ENCODE data around the gene ENGASE. TPM values are rescaled to one million over a fixed set of nuclear protein-coding genes. Genes with fewer than 3 reads are reported as not detected.

The ENGASE gene
- total RNA-seq, 2 experiments from 2014 or later: 41.3 to 41.8 TPM

DNA sequence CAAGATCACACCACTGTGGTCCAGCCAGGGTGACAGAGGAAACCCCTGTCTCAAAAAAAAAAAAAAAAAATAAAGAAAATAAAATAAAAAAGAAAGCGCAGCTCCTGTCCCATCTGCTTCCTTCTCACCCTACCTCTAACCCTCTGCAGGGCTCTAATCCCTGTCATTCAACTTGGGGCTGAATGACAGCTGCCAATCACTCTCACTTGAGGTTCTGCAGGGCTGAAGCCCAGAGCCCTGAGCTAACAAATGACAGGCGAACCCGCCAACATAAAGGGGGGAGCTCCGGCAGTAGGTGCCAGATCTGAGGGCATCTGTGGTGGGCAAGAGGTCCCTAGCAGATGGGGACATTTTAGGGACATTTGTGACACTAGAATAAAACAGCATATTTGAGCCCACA is 44.3 kb downstream of the ENGASE start:
- no peak for TF ChIP-seq CTCF (IDR thresholded peaks at IDR 0.05)
- no peaks in the 10 kb centered on the region for H3K36me3 Mint-ChIP-seq (ENCODE audit: low read depth)
- no peak overlapping the region for H3K27ac Mint-ChIP-seq
- H3K27me3 Mint-ChIP-seq: no peaks in the 10 kb centered on the region
- no peaks in the 10 kb centered on the region for H3K9me3 Mint-ChIP-seq
- no peak for DNase-seq
- CTCF ChIA-PET: no interaction called here
- H3K4me3 Mint-ChIP-seq: no peak overlapping the region
- H3K4me1 Mint-ChIP-seq (ENCODE audit: low read depth): no peaks in the 10 kb centered on the region
- POLR2A ChIA-PET: interaction anchor here (0.6 to 0.8 kb wide), 2 partner anchors 21 to 720 kb away, joined by 3 read pairs; partner anchors contain the start of gene CBX4
- no peak for ATAC-seq
- intact Hi-C loops (cut with micrococcal nuclease): no loop called here

DNA sequence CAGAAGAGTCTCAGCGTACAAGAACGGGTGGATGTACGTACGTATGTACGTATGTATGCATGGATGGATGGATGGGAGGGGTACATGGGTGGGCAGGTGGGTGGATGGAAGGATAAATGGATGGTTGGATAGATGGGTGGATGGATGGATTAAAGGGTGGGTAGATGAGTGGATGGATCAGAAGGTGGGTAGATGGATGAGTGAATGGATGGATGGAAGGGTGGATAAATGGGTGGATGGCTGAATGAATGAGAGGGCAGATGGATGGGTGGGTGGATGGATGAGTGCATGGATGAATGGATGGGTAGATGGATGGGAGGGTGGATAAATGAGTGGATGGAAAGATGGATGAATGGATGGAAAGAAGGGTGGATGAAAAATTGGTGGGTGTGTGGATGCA is 45.6 kb downstream of the ENGASE start:
- POLR2A ChIA-PET: no interaction called here
- Mint-ChIP-seq H3K36me3 (ENCODE audit: low read depth) (no peaks in the 10 kb centered on the region), H3K4me3 (no peak overlapping the region), H3K4me1 (ENCODE audit: low read depth) (no peaks in the 10 kb centered on the region), H3K27me3 (no peaks in the 10 kb centered on the region), H3K9me3 (no peaks in the 10 kb centered on the region), H3K27ac (no peak overlapping the region)
- intact Hi-C loops (cut with micrococcal nuclease): no loop called here
- TF ChIP-seq CTCF (IDR thresholded peaks at IDR 0.05): no peak
- CTCF ChIA-PET: no interaction called here
- no peak for ATAC-seq
- no peak for DNase-seq

DNA sequence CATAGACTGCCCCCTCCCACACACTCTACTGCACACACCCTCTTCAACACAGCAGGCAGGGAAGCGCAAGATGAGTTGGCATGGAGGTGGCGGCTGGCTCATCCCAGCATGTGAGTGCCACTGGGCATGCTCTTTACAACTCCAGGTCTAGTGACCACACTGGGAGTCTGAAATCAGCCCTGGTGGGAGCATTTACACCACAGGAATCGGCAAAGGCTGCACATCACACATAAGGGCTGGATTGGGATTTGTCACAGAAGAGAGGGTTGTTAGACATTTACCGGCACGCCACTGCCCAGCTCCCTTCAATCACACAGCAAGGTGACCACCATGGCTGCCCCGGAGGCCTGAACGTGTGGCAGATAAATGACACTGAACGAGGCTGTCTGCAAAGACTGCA is 49.4 kb downstream of the ENGASE start:
- intact Hi-C loops (cut with micrococcal nuclease): no loop called here
- ATAC-seq: no peak
- H3K4me3 Mint-ChIP-seq: no peak overlapping the region
- POLR2A ChIA-PET: no interaction called here
- H3K36me3 Mint-ChIP-seq (ENCODE audit: low read depth): no peaks in the 10 kb centered on the region
- CTCF ChIA-PET: no interaction called here
- TF ChIP-seq CTCF (IDR thresholded peaks at IDR 0.05): no peak
- H3K27me3 Mint-ChIP-seq: no peaks in the 10 kb centered on the region
- no peak for DNase-seq
- no peak overlapping the region for H3K27ac Mint-ChIP-seq
- H3K9me3 Mint-ChIP-seq: no peaks in the 10 kb centered on the region
- H3K4me1 Mint-ChIP-seq (ENCODE audit: low read depth): no peaks in the 10 kb centered on the region

DNA sequence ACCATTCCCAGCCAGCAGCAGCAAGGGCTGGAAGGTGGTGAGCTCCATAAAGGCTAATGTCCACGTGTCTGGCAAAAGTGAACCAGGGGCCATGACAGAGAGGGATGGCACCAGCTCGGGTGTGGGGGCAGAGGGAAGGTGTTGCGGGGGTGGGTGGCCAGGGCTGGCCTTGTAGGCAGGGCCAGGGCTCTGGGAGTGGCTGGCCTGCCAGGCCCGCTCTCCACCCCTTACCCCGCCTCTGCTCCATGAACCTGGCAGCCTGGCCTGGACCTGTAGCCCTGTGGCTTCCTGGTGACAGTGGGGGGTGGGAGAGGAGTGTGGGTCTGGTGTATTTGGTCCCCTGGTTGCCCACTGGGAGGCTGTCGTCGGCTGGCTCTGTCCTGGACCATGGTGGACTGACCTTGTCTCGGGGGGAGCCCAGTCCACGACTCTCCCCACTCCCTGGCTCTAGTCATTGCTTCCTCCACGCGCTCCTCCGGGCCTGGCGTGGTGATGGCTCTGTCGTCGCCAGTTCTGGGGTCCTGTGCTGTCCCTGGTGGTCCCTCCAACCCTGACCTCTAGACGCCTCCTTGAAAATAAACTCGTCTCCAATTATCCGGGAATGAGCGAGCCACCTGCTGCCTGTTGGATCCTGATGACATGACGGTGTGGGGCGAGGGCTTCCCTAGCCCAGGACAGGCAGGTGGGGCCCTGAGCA is 50.0 kb downstream of the ENGASE start:
- Mint-ChIP-seq H3K4me1 (ENCODE audit: low read depth) (no peaks in the 10 kb centered on the region), H3K9me3 (no peaks in the 10 kb centered on the region), H3K4me3 (no peak overlapping the region), H3K27me3 (no peaks in the 10 kb centered on the region), H3K36me3 (ENCODE audit: low read depth) (no peaks in the 10 kb centered on the region), H3K27ac (no peak overlapping the region)
- ATAC-seq (no peak), DNase-seq (no peak)
- POLR2A ChIA-PET: no interaction called here
- no peak for TF ChIP-seq CTCF (IDR thresholded peaks at IDR 0.05)
- CTCF ChIA-PET: no interaction called here
- intact Hi-C loops (cut with micrococcal nuclease): no loop called here

GRCh38 chr17:79125503-79125902 is 50.9 kb downstream of the ENGASE start:
- CTCF ChIA-PET: no interaction called here

More at GRCh38 chr17:79125503-79125902, 50.9 kb downstream of the ENGASE start:
- H3K4me3 Mint-ChIP-seq: no peak overlapping the region
- no peak for TF ChIP-seq CTCF (IDR thresholded peaks at IDR 0.05)
- POLR2A ChIA-PET: no interaction called here
- no peaks in the 10 kb centered on the region for H3K36me3 Mint-ChIP-seq (ENCODE audit: low read depth)
- no peaks in the 10 kb centered on the region for H3K9me3 Mint-ChIP-seq
- intact Hi-C loops (cut with micrococcal nuclease): no loop called here
- DNase-seq: no peak
- H3K27ac Mint-ChIP-seq: no peak overlapping the region
- ATAC-seq: no peak
- H3K4me1 Mint-ChIP-seq (ENCODE audit: low read depth): no peaks in the 10 kb centered on the region
- H3K27me3 Mint-ChIP-seq: no peaks in the 10 kb centered on the region

All from activated CD8-positive, alpha-beta T cell treated with anti-CD3 and anti-CD28 coated beads for 36 hours (primary cell).